NB4 (cell line): ENCODE results near the gene ASCC1.

Experiments used
- MYC ChIP-seq: IDR thresholded peaks from 2 replicates; pipeline ENCODE4 v1.6.1; 2011; ENCODE audit warnings: low read depth, low read length
- POLR2A ChIP-seq: IDR thresholded peaks from 2 replicates; pipeline ENCODE4 v1.6.1; 2011; ENCODE audit warnings: mild to moderate bottlenecking; ENCODE audit not compliant: insufficient read length; ENCODE audit errors: extremely low read depth
- TF ChIP-seq, protein P1 (sequence below): IDR thresholded peaks from one replicate; pipeline ENCODE4 v1.5.1; 2012; ENCODE audit warnings: low read depth, low read length
- TF ChIP-seq, protein P2 (sequence below): IDR thresholded peaks from 2 replicates; pipeline ENCODE4 v1.6.1; 2011; ENCODE audit warnings: low read depth, low read length

DNA sequence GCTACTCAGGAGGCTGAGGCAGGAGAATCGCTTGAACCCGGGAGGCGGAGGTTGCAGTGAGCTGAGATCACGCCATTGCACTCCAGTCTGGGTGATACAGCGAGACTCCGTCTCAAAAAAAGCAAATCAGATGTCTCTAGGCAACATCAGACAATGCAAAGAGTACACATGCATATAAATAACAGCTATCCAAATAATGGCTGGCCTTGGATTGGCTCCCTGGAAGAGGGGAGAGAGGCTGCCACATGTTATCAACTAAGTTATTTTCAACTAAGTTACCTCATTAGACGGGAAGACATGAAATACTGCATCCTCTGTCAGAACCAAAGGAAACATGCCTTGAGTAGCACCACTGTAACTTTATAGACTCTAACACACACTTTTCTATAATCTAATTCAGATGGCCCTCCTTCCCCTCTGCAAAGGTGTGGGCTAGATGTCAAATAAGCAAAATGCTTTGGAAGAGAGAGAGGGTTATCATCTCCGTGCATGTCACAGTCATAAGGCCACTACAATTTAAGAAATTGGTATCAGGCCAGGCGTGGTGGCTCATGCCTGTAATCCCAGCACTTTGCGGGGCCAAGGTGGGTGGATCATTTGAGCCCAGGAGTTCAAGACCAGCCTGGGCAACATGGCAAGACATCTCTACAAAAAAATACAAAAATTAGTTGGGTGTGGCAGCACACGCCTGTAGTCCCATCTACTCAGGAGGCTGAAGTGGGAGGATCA lies 105.2 kb downstream of the ASCC1 start:
- TF ChIP-seq, protein P1, sequence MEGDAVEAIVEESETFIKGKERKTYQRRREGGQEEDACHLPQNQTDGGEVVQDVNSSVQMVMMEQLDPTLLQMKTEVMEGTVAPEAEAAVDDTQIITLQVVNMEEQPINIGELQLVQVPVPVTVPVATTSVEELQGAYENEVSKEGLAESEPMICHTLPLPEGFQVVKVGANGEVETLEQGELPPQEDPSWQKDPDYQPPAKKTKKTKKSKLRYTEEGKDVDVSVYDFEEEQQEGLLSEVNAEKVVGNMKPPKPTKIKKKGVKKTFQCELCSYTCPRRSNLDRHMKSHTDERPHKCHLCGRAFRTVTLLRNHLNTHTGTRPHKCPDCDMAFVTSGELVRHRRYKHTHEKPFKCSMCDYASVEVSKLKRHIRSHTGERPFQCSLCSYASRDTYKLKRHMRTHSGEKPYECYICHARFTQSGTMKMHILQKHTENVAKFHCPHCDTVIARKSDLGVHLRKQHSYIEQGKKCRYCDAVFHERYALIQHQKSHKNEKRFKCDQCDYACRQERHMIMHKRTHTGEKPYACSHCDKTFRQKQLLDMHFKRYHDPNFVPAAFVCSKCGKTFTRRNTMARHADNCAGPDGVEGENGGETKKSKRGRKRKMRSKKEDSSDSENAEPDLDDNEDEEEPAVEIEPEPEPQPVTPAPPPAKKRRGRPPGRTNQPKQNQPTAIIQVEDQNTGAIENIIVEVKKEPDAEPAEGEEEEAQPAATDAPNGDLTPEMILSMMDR = no peak
- TF ChIP-seq, protein P2, sequence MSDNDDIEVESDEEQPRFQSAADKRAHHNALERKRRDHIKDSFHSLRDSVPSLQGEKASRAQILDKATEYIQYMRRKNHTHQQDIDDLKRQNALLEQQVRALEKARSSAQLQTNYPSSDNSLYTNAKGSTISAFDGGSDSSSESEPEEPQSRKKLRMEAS = no peak
- TF ChIP-seq POLR2A (no peak), MYC (no peak)
